HUES64 (cell line): ENCODE data around the gene IFNA8. TPM values are rescaled to one million over a fixed set of nuclear protein-coding genes. Genes with fewer than 3 reads are reported as not detected.
"Not testable (repeated sequence)": the region's sequence is repeated elsewhere in the genome, so short reads cannot be mapped to it uniquely, and the experiment has no call there.

Experiments used
- H3K27ac ChIP-seq: 2 replicates; pipeline ENCODE4 v1.7.0; 2013; ENCODE audit warnings: low read depth, low read length, inconsistent platforms
- H3K27me3 ChIP-seq: 2 replicates; pipeline ENCODE4 v1.6.1; 2013; ENCODE audit warnings: mild to moderate bottlenecking, low read length; ENCODE audit not compliant: insufficient read depth
- H3K36me3 ChIP-seq: 2 replicates; pipeline ENCODE4 v1.6.1; 2013; ENCODE audit warnings: mild to moderate bottlenecking, low read length; ENCODE audit not compliant: insufficient read depth
- H3K4me1 ChIP-seq: 2 replicates; pipeline ENCODE4 v1.6.1; 2013; ENCODE audit warnings: mild to moderate bottlenecking, low read length, moderate library complexity; ENCODE audit not compliant: insufficient read depth
- H3K4me3 ChIP-seq: 2 replicates; pipeline ENCODE4 v1.5.1; 2013; ENCODE audit warnings: mild to moderate bottlenecking, low read length, moderate library complexity
- H3K9ac ChIP-seq: 2 replicates; pipeline ENCODE4 v1.6.1; 2013; ENCODE audit warnings: mild to moderate bottlenecking, low read depth, low read length
- H3K9me3 ChIP-seq: 2 replicates; pipeline ENCODE4 v1.6.1; 2013; ENCODE audit warnings: low read depth, low read length; ENCODE audit not compliant: insufficient read depth
- WGBS: fragments of 150-250, 120-280 bp; methylation state at CpG from one replicate; pipeline ENCODE4 v1.1.7; 2013; ENCODE audit warnings: missing lambda C conversion rate; 5-methylcytosine and 5-hydroxymethylcytosine counted together
- polyA plus RNA-seq, 2 experiments: library from polyadenylated mRNA; stranded (reverse); fragments of 50-300 nt; gene quantifications; one replicate each; pipeline ENCODE4 v1.2.3, GENCODE V29; 2013

Gene IFNA8
- not detected for polyA plus RNA-seq (2013, experiment 1 of 2)
- polyA plus RNA-seq (2013, experiment 2 of 2), result not detected

DNA sequence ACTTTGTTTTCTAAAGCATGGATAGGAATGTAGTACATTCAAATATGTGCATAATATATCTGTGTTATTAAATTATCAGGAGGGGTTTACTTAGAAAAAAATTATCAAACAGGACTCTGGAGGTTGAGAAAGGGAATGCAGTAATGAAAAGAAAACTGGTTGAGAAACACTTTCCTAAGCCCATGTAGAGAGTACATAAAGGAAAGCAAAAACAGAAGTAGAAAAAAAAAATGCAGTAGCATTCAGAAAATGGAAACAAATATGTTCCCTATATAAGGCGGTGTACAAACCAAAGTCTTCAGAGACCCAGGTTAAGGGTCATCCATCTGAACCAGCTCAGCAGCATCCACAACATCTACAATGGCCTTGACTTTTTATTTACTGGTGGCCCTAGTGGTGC is at the start of gene IFNA8:
TSS of gene IFNA8 (plus strand) at position 301 of the 400 bp plus-strand sequence. CDS start at position 361, 60 bp downstream.
- Histone ChIP-seq H3K27ac (no peak within 1 kb of the TSS), H3K27me3 (peaks cover 9% of the 10 kb centered on the region; the same call in 1 of the 2 replicates), H3K4me1 (no peaks in the 10 kb centered on the region), H3K9me3 (no peaks in the 10 kb centered on the region), H3K9ac (no peak within 1 kb of the TSS), H3K36me3 (no peaks in the 10 kb centered on the region), H3K4me3 (no peak within 1 kb of the TSS)
- 85% methylated on average over 1 of the region's 1 CpG for WGBS

DNA sequence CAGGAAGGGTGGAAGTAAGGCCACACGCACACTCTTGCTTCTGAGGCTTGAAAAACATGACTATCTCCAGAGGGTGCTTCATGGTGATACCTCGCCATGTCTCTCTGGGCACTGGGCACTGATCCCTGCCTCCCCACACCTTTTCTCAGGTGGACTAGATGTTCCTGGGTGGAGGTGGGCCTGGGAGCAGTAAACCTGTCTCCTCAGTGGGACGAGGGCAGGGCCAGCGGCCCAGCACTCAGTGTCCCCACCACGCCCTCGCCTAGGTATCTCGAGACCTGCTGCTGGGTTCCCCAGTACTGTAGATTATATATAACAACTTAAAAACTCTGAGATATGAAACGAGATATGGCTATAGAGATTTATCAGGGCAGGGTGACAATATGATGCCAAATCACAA is 46.6 kb upstream of the IFNA8 start:
- no peaks in the 10 kb centered on the region for H3K9me3 ChIP-seq
- no peak overlapping the region for H3K27ac ChIP-seq
- H3K4me3 ChIP-seq, result no peak overlapping the region
- H3K9ac ChIP-seq, result no peak overlapping the region
- WGBS, result 98% methylated on average over 6 of the region's 8 CpGs
- H3K27me3 ChIP-seq, result no peaks in the 10 kb centered on the region
- no peaks in the 10 kb centered on the region for H3K36me3 ChIP-seq
- no peaks in the 10 kb centered on the region for H3K4me1 ChIP-seq

DNA sequence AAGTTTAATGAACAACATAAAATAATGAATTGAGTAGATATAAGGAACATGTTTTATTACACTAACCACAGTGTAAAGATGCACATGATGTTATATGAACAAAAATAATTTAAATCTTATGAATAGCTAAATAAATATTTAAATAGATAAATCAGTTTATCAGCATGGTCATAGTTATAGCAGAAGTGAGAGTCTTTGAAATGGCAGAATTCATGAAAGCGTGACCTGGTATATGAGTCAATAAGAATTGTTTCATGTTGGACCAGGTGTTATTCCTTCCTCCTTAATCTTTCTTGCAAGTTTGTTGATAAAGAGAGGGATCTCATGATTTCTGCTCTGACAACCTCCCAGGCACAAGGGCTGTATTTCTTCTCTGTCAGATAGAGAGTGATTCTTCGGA is 41.7 kb upstream of the IFNA8 start:
- H3K9me3 ChIP-seq, H3K36me3 ChIP-seq, H3K9ac ChIP-seq, H3K27me3 ChIP-seq, H3K4me3 ChIP-seq, H3K27ac ChIP-seq, H3K4me1 ChIP-seq: not testable (repeated sequence)
- 100% methylated on average over 1 of the region's 2 CpGs for WGBS

DNA sequence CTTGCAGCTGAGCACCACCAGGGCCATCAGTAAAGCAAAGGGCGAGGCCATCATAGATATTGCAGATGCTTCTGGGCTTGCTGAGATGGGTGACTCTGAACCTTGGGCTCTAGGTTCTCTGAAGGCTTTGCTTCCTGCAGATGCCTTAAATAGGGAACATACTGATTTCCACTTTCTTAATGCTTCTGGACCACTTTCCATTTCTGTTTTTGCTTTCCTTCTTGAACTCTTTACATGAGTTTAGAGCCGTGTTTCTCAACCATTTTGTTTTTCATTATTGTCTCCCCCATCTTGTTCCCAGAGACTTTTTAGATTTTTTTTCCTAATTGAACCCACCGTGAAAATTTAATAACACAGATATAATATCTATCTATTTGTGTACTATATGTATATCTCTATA is 41.0 kb upstream of the IFNA8 start, which contains the start of gene IFNA13:
TSS of gene IFNA13 (minus strand) at position 101 of the 400 bp plus-strand sequence. CDS start at position 54, 47 bp downstream.
- Histone ChIP-seq H3K9me3 (no peaks in the 10 kb centered on the region), H3K27me3 (no peaks in the 10 kb centered on the region), H3K36me3 (no peaks in the 10 kb centered on the region), H3K27ac (no peak within 1 kb of the TSS), H3K4me3 (no peak within 1 kb of the TSS), H3K4me1 (no peaks in the 10 kb centered on the region), H3K9ac (no peak within 1 kb of the TSS)
- 87% methylated on average over 2 of the region's 3 CpGs for WGBS

DNA sequence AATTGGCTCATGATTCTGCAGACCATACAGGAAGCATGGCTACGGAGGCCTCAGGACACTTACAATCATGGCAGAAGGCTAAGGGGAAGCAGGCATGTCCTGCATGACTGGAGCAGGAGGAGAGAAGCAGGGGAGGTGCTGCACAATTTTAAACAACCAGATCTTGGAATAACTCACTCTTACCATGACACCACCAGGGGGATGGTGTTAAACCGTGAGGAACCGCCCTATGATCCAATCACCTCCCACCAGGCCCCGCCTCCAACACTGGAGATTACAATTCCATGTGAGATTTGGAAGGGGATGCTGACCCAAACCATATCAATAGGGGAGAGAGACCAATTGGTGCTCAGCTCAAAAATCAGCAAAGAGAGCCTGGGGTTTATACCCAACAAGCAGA is 37.5 kb upstream of the IFNA8 start:
- WGBS, result 79% methylated on average over 1 of the region's 4 CpGs
- not testable (repeated sequence) for H3K9ac ChIP-seq, H3K27me3 ChIP-seq, H3K36me3 ChIP-seq, H3K27ac ChIP-seq, H3K9me3 ChIP-seq, H3K4me1 ChIP-seq, H3K4me3 ChIP-seq

DNA sequence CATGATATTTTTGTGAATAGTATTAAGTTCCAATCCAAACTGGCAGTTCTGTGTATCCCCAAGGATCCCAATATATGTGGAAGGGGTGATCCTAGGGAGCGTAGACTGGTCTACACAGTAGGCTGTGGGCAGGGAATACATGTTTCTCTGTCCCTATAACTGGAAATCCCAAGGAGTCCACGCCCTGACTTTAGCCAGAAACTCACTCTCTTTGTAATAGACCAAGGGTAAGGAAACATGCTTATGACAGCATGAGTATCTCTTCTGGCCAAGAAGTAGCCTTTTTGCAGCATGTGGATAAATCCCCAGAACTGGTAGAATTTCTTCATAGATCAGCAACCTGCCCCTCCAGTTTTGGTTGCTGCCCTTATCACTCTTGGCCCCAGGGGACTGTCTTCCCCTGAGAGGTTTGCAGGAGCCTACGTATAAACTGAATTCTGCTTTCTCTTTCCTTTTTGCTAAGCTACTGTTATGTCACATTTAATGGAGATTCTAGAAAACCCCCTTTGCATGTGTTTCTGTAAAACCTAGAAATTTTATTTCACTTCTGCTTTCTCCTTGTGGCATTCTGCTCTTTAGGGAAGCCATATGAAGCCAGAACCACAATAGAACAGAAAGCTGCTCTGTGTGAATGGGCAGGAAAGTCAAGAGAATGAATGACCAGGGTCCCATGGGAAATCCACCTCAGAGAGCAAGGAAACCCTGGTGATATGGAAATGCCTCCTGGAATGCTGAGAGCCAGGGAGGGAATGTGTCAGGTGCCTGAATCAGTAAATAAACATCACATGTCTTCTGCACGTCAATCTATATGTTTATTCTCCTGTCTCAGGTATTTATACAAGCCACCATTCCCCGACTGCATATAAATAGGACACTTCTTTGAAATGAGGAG is 27.2 kb upstream of the IFNA8 start:
- H3K4me3 ChIP-seq, result no peak overlapping the region
- H3K36me3 ChIP-seq, result no peaks in the 10 kb centered on the region
- WGBS, result 56% methylated on average over 5 of the region's 5 CpGs
- peak overlapping the region; percentile 20; the same call in 1 of the 2 replicates for H3K27ac ChIP-seq
- no peaks in the 10 kb centered on the region for H3K9me3 ChIP-seq
- H3K27me3 ChIP-seq, result no peaks in the 10 kb centered on the region
- H3K9ac ChIP-seq, result no peak overlapping the region
- H3K4me1 ChIP-seq, result peaks cover 13% of the 10 kb centered on the region; the same call in 1 of the 2 replicates

DNA sequence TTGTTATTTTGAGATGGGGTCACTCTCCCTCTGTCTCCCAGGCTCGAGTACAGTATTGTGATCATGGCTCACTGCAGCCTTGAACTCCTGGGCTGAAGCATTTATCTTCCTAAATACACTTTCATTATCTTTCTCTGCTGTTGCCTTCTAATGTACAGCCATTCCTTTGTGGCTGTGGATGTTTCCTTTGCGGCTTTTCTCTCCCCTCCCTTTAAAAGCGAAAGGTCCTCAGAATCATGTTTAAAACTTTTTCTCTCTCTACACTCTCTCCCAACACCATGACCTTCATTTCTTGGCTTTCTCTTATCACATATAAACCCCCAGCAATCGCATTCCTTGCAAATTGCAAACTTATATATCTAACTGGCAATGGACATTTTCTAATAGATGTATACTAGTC is 25.3 kb upstream of the IFNA8 start:
- no peaks in the 10 kb centered on the region for H3K9me3 ChIP-seq
- no peaks in the 10 kb centered on the region for H3K27me3 ChIP-seq
- H3K9ac ChIP-seq, result no peak overlapping the region
- no peak overlapping the region for H3K4me3 ChIP-seq
- no peak overlapping the region for H3K27ac ChIP-seq
- peaks cover 13% of the 10 kb centered on the region; the same call in 1 of the 2 replicates for H3K4me1 ChIP-seq
- H3K36me3 ChIP-seq, result no peaks in the 10 kb centered on the region
- WGBS, result 90% methylated on average over 4 of the region's 4 CpGs

DNA sequence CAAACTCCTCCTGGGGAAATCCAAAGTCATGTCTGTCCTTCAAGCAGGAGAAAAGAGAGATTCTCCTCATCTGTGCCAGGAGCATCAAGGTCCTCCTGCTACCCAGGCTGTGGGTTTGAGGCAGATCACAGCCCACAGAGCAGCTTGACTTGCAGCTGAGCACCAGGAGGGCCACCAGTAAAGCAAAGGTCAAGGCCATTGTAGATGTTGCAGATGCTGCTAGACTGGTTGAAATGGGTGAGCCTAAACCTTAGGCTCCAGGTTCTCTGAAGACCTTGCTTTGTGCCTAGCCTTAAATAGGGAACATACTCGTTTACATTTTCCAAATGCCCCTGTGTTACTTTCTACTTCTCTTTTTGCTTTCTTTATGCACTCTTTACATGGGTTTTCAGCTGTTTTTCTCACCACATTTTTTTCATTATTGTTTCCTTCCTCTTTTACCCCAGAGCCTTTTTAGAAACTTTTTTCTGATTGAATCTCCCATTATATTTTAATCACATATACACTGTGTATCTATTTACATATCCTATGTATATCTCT is 23.7 kb upstream of the IFNA8 start, which contains the start of gene IFNA2:
TSS of gene IFNA2 (minus strand) at position 268 of the 540 bp plus-strand sequence. CDS start at position 199, 69 bp downstream.
- no peak within 1 kb of the TSS for H3K9ac ChIP-seq
- 90% methylated on average over 1 of the region's 1 CpG for WGBS
- no peak within 1 kb of the TSS for H3K4me3 ChIP-seq
- H3K4me1 ChIP-seq, result peaks cover 13% of the 10 kb centered on the region; the same call in 1 of the 2 replicates
- H3K9me3 ChIP-seq, result no peaks in the 10 kb centered on the region
- no peaks in the 10 kb centered on the region for H3K27me3 ChIP-seq
- no peaks in the 10 kb centered on the region for H3K36me3 ChIP-seq
- H3K27ac ChIP-seq, result no peak within 1 kb of the TSS

DNA sequence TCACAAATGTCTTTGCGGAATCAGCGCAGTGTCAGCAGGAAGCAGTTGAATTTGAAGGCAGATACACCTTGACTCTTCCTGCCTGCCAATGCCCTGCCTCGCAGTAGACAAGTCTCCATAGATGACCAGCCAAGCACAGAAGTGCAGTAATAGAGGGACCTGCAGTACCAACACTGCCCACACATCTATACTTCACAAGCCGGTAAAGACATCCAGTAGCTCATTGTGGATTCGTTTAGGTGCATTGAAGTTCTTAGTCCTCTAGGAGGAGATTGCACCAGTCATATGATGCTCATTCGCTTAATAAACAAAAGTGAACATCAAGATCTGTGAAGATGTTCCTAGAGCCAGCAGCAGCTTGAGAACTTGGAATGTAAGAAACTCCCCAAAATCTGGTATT is 16.6 kb upstream of the IFNA8 start:
- Histone ChIP-seq H3K27ac (no peak overlapping the region), H3K36me3 (no peaks in the 10 kb centered on the region), H3K9ac (no peak overlapping the region), H3K9me3 (no peaks in the 10 kb centered on the region), H3K4me1 (0 out of 2 replicates have a peak, but pooled peaks cover 3% of the 10 kb centered on the region), H3K27me3 (peaks cover 40% of the 10 kb centered on the region), H3K4me3 (no peak overlapping the region)
- 82% methylated on average over 6 of the region's 6 CpGs for WGBS

DNA sequence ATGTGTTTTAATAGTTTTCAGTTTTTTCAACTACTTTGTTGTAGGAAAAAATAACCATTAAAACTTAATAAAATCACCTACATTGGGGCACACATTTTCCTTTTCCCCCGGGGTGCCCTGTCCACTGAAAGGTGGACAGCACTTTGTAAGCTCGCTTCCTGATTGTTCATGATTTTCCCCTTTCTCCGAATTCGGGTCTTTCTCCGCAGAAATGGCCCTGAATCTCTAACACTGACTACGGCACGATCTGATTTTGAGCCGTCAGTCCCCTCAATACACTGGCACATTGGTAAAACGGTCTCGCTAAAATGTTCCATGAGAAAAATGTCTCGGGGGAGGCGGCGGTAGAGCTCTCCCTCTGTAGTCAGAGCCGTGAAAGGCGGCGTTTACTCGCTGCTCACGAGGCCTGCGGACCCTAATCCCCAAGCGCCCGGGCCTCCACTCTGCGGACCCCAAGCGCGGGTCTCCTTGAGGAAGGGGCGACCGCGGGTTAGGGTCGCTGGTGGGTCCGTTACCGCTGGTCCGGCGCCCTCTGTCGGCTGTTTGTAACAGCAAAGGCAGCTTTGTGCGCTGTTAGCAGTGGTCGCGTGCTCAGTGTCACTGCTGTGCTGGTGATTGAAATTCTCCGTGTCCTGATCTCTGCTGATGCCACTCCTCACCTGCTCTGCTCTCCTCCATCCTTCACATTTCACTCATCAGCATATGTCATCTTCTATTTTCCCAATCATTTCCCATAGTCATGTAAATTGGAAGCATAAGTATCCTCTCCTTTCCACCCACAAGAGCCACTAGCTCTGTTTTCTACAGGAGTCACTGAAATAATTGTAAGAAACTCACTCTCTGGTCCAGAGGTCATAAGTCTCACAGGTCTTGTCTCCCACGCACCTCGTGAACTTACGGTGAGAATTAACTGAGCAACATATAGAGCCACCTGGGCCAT is 12.9 kb upstream of the IFNA8 start:
- Histone ChIP-seq H3K27ac (no peak overlapping the region), H3K27me3 (peaks cover 58% of the 10 kb centered on the region), H3K4me1 (0 out of 2 replicates have a peak, but pooled peaks cover 3% of the 10 kb centered on the region), H3K9ac (peak overlapping the region; percentile 17; the same call in 1 of the 2 replicates), H3K9me3 (no peaks in the 10 kb centered on the region), H3K36me3 (no peaks in the 10 kb centered on the region), H3K4me3 (peak overlapping the region; percentile 51)
- WGBS, result 13% methylated on average over 40 of the region's 40 CpGs
